Spleen (tissue), 3 donors: ENCODE measurements around the gene EPHA6.

Experiments used
- POLR2A ChIP-seq, 3 donors: fragments of 450-650 bp; IDR thresholded peaks; one replicate each; pipeline ENCODE4 v1.5.1; 2017; ENCODE audit warnings: antibody characterized with exemption in 3 of 3, mild to moderate bottlenecking in 1 of 3
- POLR2AphosphoS5 ChIP-seq, 3 donors: sonication (generic); formaldehyde crosslinking; IDR thresholded peaks; one replicate each; pipeline ENCODE4 v1.5.1; 2017; ENCODE audit warnings: antibody characterized with exemption in 3 of 3

- TF ChIP-seq POLR2AphosphoS5 (IDR thresholded peaks at IDR 0.05) (no peak), POLR2A (IDR thresholded peaks at IDR 0.05) (no peak)
These were observed 929.9 kb downstream of the EPHA6 start for GRCh38 chr3:97744289-97744688.
